Measurements from ENCODE around the gene SLC9A6.
"Not testable (repeated sequence)": the region's sequence is repeated elsewhere in the genome, so short reads cannot be mapped to it uniquely, and the experiment has no call there.

The SLC9A6 gene

GRCh38 chrX:136065044-136065671, 79.9 kb downstream of the SLC9A6 start:
- DNase-seq = peak; percentile 5

DNA sequence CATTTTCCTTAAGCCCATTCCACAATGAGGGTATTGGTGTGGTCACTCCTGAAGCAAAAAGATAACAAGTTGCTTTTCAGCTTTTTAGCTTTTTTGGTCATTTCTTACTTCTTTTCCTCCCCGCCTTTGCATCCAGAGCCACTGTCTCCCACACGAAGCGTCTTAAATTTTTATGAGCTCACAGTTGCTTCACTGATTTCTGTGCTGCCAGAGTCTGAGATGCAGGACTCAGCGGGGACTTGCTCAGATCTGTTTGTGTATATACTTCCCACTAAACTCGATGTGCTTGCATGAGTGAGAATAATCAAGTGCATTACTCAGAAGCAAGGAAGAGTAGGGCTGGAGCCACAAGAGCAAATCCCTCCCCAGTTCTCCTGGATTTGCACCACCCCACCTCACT, 81.9 kb downstream of the SLC9A6 start:
- DNase-seq = no peak

GRCh38 chrX:136067966-136068365, 82.7 kb downstream of the SLC9A6 start:
- DNase-seq = no peak

GRCh38 chrX:136076942-136077341, 91.7 kb downstream of the SLC9A6 start:
- DNase-seq = no peak

- no peak for DNase-seq
These were observed 95.5 kb downstream of the SLC9A6 start for GRCh38 chrX:136080766-136081165.

DNA sequence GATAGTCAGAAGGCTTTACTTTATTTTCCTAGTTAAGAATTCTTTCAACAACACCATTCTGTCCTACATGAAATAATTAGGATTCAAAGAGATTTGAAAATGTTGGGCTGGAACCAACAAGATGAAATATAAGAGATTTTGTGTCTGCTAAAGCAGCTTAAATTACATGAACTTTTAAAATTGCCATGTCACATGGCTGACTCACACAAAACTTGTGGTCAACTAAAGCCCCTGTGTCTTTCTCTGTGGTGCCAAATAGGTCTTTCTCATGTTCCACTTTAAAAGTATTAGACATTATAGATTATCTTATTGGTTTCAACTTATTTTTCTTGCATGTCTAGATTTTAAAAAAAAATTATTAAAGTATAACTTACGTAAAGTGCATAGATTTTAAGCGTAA, 101.3 kb downstream of the SLC9A6 start:
- no peak for DNase-seq

- DNase-seq = not testable (repeated sequence)
These were observed 106.7 kb downstream of the SLC9A6 start for GRCh38 chrX:136091898-136092297.

GRCh38 chrX:136094962-136095361, 109.7 kb downstream of the SLC9A6 start:
- DNase-seq = no peak
